Neural progenitor cell (in vitro differentiated cells): ENCODE measurements around the gene TPST1. TPM values are rescaled to one million over a fixed set of nuclear protein-coding genes. Genes with fewer than 3 reads are reported as not detected.
"Not testable (repeated sequence)": the region's sequence is repeated elsewhere in the genome, so short reads cannot be mapped to it uniquely, and the experiment has no call there.

Experiments used
- DNase-seq: peaks from one replicate; pipeline ENCODE4 v3.0.0-alpha.2; 2016; ENCODE audit warnings: low spot score
- H2AFZ ChIP-seq: fragments of 200-600 bp; sonication (generic); replicated peaks from 2 replicates; pipeline ENCODE4 v1.6.1; 2016; ENCODE audit warnings: antibody characterized with exemption
- H3F3A ChIP-seq: fragments of 200-600 bp; sonication (generic); 2 replicates; pipeline ENCODE4 v1.6.1; 2016; ENCODE audit warnings: antibody characterized with exemption, low read depth
- H3K27ac ChIP-seq: fragments of 200-600 bp; sonication (generic); 2 replicates; pipeline ENCODE4 v1.5.1; 2016; ENCODE audit warnings: mild to moderate bottlenecking
- H3K27me3 ChIP-seq: fragments of 200-600 bp; sonication (generic); 2 replicates; pipeline ENCODE4 v1.6.1; 2016; ENCODE audit warnings: mild to moderate bottlenecking, moderate library complexity
- H3K36me3 ChIP-seq: fragments of 200-600 bp; sonication (generic); 2 replicates; pipeline ENCODE4 v1.5.1; 2016
- H3K4me1 ChIP-seq: fragments of 200-600 bp; sonication (generic); 2 replicates; pipeline ENCODE4 v1.6.1; 2016; ENCODE audit warnings: mixed run types
- H3K4me2 ChIP-seq: fragments of 200-600 bp; sonication (generic); 2 replicates; pipeline ENCODE4 v1.6.1; 2016
- H3K4me3 ChIP-seq: fragments of 200-600 bp; sonication (generic); 2 replicates; pipeline ENCODE4 v1.5.1; 2016
- H3K79me2 ChIP-seq: fragments of 200-600 bp; sonication (generic); 2 replicates; pipeline ENCODE4 v1.6.1; 2016; ENCODE audit warnings: low read depth
- H3K9ac ChIP-seq: fragments of 200-600 bp; sonication (generic); 2 replicates; pipeline ENCODE4 v1.6.1; 2016
- H3K9me3 ChIP-seq: fragments of 200-600 bp; sonication (generic); 2 replicates; pipeline ENCODE4 v1.5.1; 2016; ENCODE audit warnings: low read depth
- H4K20me1 ChIP-seq: fragments of 200-600 bp; sonication (generic); 2 replicates; pipeline ENCODE4 v1.6.1; 2016; ENCODE audit warnings: low read depth
- H3K27ac Mint-ChIP-seq: 3 replicates; pipeline ENCODE4 v1.8.0; 2021; ENCODE audit warnings: mixed read lengths
- H3K27me3 Mint-ChIP-seq: 2 replicates; pipeline ENCODE4 v1.8.0; 2022; ENCODE audit warnings: low read depth, mild to moderate bottlenecking, inconsistent platforms, moderate library complexity, mixed read lengths; ENCODE audit not compliant: insufficient read depth
- H3K36me3 Mint-ChIP-seq: 3 replicates; pipeline ENCODE4 v1.8.0; 2021; ENCODE audit warnings: mixed read lengths
- H3K4me1 Mint-ChIP-seq: 3 replicates; pipeline ENCODE4 v1.8.0; 2021; ENCODE audit warnings: mixed read lengths
- H3K4me3 Mint-ChIP-seq: 3 replicates; pipeline ENCODE4 v1.8.0; 2021; ENCODE audit warnings: mild to moderate bottlenecking, moderate library complexity, mixed read lengths
- H3K9me3 Mint-ChIP-seq: 3 replicates; pipeline ENCODE4 v1.8.0; 2020; ENCODE audit warnings: mixed read lengths
- EZH2 ChIP-seq: fragments of 200-600 bp; sonication (generic); IDR thresholded peaks from 2 replicates; pipeline ENCODE4 v1.6.1; 2017; ENCODE audit warnings: antibody characterized with exemption, mild to moderate bottlenecking, moderate library complexity
- EZH2phosphoT487 ChIP-seq: fragments of 200-600 bp; sonication (generic); IDR thresholded peaks from 2 replicates; pipeline ENCODE4 v1.6.1; 2017; ENCODE audit warnings: antibody characterized with exemption
- total RNA-seq: library from RNA; depleted of rRNA; stranded (reverse); fragments of >200 nt; gene quantifications from 2 replicates; pipeline ENCODE4 v1.2.3, GENCODE V29; 2015; ENCODE audit warnings: low replicate concordance
- TF ChIP-seq, protein P1 (sequence below): fragments of 200-600 bp; sonication (generic); IDR thresholded peaks from 2 replicates; pipeline ENCODE4 v1.5.1; 2017; ENCODE audit warnings: antibody characterized with exemption, mild to moderate bottlenecking

Gene TPST1
- total RNA-seq, 1 donor from 2014 or later, result 24.9 TPM

DNA sequence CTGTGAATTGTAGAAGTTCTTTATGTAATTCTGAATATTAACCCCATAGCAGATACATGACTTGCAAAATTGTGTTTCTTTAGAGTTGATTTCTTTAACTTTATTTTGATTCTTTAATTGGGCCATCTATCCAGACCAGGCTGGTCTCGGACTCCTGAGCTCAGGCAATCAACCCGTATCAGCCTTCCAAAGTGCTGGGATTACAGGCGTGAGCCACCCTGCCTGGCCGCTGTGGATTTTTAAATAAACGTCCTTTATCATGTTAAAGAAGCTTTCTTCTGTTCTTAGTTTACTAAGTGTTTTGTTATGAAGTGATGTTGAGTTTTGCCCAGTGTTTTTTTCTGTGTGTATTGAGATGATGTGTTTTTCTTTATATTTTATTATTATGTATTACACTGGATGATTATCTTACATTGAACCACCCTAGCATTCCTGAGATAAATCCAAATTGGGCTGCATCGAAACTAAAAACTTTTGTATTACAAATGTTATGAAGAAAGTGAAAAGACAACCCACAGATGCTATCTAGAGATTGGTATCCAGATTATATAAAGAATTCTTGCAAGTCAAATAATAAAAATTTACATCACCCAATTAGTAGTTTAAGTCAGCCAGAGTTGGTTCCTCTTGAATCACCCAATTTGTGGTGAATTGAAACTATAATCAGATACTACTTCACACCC, 118.1 kb downstream of the TPST1 start:
- no peaks in the 10 kb centered on the region for H3K27me3 ChIP-seq
- H4K20me1 ChIP-seq, result no peaks in the 10 kb centered on the region
- Mint-ChIP-seq H3K27ac (no peak overlapping the region), H3K4me3 (no peak overlapping the region), H3K27me3 (no peaks in the 10 kb centered on the region), H3K4me1 (no peaks in the 10 kb centered on the region), H3K36me3 (peaks cover 2% of the 10 kb centered on the region), H3K9me3 (peaks cover 8% of the 10 kb centered on the region)
- no peak overlapping the region for H2AFZ ChIP-seq
- no peak overlapping the region for H3K27ac ChIP-seq
- peaks cover 4% of the 10 kb centered on the region for H3K9me3 ChIP-seq
- no peaks in the 10 kb centered on the region for H3K4me1 ChIP-seq
- TF ChIP-seq, protein P1, sequence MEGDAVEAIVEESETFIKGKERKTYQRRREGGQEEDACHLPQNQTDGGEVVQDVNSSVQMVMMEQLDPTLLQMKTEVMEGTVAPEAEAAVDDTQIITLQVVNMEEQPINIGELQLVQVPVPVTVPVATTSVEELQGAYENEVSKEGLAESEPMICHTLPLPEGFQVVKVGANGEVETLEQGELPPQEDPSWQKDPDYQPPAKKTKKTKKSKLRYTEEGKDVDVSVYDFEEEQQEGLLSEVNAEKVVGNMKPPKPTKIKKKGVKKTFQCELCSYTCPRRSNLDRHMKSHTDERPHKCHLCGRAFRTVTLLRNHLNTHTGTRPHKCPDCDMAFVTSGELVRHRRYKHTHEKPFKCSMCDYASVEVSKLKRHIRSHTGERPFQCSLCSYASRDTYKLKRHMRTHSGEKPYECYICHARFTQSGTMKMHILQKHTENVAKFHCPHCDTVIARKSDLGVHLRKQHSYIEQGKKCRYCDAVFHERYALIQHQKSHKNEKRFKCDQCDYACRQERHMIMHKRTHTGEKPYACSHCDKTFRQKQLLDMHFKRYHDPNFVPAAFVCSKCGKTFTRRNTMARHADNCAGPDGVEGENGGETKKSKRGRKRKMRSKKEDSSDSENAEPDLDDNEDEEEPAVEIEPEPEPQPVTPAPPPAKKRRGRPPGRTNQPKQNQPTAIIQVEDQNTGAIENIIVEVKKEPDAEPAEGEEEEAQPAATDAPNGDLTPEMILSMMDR, result no peak
- TF ChIP-seq EZH2phosphoT487 (no peak), EZH2 (no peak)
- no peaks in the 10 kb centered on the region for H3F3A ChIP-seq
- H3K4me2 ChIP-seq, result no peak overlapping the region
- H3K9ac ChIP-seq, result no peak overlapping the region
- H3K36me3 ChIP-seq, result no peaks in the 10 kb centered on the region
- no peak for DNase-seq
- no peak overlapping the region for H3K4me3 ChIP-seq
- H3K79me2 ChIP-seq, result peaks cover 4% of the 10 kb centered on the region

DNA sequence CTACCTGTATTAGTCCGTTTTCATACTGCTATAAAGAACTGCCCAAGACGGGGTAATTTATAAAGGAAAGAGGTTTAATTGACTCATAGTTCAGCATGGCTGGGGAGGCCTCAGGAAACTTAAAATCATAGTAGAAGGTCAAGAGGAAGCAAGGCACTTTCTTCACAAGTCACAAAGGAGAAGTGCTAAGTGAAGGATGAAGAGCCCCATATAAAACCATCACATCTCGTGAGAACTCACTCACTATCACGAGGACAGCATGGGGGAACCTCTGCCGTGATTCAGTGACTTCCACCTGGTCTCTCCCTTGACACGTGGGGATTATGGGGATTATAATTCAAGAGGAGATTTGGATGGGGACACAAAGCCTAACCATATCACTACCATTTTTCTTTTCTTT, 119.9 kb downstream of the TPST1 start:
- H3K27ac Mint-ChIP-seq, result not testable (repeated sequence)

DNA sequence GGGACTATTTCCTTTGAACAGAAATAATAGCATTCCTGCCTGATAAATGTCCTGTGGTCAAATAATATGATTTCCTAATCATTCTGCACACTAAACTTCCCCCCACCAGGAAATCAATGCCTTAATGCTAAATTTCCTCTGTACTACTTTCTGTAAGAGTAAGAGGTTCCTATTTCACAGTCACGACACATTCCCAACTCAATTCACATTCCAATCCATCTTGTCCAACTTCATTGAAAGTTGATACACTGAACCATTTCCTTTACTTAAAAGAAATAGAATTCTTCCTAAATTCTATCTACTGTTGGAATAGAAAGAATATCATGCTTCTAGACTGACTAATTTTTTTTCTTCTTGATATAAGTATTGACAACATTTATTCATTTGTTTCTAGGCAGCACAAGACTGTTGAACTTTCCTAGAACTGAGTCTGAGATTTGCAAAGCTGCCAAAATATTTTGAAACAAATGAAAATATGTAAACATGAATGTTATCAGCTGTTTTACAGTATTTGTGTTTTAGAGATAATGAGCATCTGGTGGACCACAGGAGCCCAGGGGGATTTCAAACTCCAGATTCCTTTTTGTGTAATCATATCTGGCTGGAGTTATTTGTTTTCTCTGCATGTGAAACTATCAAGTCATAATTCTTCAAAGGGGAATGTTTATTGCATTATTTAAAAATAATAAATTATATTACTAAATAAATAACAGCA, 121.5 kb downstream of the TPST1 start:
- peaks cover 4% of the 10 kb centered on the region for H3K79me2 ChIP-seq
- H3K27me3 ChIP-seq, result no peaks in the 10 kb centered on the region
- no peak for DNase-seq
- TF ChIP-seq, protein P1, result no peak
- TF ChIP-seq EZH2, result no peak
- TF ChIP-seq EZH2phosphoT487, result no peak
- no peaks in the 10 kb centered on the region for H3K9me3 ChIP-seq
- H3K27ac Mint-ChIP-seq, result no peak overlapping the region
- no peak overlapping the region for H3K4me2 ChIP-seq
- H3K4me3 ChIP-seq, result no peak overlapping the region
- no peaks in the 10 kb centered on the region for H3K4me1 Mint-ChIP-seq
- H4K20me1 ChIP-seq, result no peaks in the 10 kb centered on the region
- H2AFZ ChIP-seq, result no peak overlapping the region
- H3K9me3 Mint-ChIP-seq, result peaks cover 2% of the 10 kb centered on the region
- H3K36me3 ChIP-seq, result no peaks in the 10 kb centered on the region
- peaks cover 2% of the 10 kb centered on the region for H3K36me3 Mint-ChIP-seq
- no peak overlapping the region for H3K4me3 Mint-ChIP-seq
- no peaks in the 10 kb centered on the region for H3K4me1 ChIP-seq
- no peaks in the 10 kb centered on the region for H3F3A ChIP-seq
- no peaks in the 10 kb centered on the region for H3K27me3 Mint-ChIP-seq
- H3K9ac ChIP-seq, result no peak overlapping the region
- H3K27ac ChIP-seq, result no peak overlapping the region

More for the DNA sequence above, 119.9 kb downstream of the TPST1 start:
- H3K79me2 ChIP-seq, H3F3A ChIP-seq, H3K27ac ChIP-seq, H3K9ac ChIP-seq, H3K4me2 ChIP-seq, H3K27me3 Mint-ChIP-seq, H3K36me3 Mint-ChIP-seq, H3K4me1 Mint-ChIP-seq, H3K27me3 ChIP-seq, H3K36me3 ChIP-seq, H3K4me3 Mint-ChIP-seq, DNase-seq, H3K9me3 Mint-ChIP-seq, H3K4me1 ChIP-seq, H4K20me1 ChIP-seq, H3K4me3 ChIP-seq, H2AFZ ChIP-seq, H3K9me3 ChIP-seq: not testable (repeated sequence)

DNA sequence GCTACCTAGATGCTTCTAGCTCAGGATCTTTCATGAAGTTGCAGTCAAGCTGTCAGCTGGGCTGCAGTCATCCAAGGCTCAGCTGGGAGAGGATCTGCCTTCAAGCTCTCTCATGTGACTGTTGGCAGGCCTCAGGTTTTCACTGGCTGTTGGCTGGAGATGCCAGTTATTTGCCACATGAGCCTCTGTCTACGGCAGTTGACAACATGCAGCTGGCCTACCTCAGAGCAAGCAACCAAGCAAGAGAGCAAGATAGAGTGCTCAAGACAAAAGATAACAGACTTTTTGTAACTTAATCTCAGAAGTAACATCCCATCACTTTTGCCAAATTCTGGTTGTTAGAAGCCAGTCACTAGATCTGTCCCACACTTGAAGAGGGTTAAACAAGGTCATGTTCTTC, 125.8 kb downstream of the TPST1 start:
- TF ChIP-seq EZH2phosphoT487 (no peak), EZH2 (no peak)
- TF ChIP-seq, protein P1, result no peak
- no peak overlapping the region for H3K4me3 Mint-ChIP-seq
- H3K27ac Mint-ChIP-seq, result peak overlapping the region; percentile 81
- no peak overlapping the region for H3K4me2 ChIP-seq
- H3K9me3 Mint-ChIP-seq, result peaks cover 5% of the 10 kb centered on the region
- no peak for DNase-seq
- no peak overlapping the region for H3K4me3 ChIP-seq
- no peaks in the 10 kb centered on the region for H3K9me3 ChIP-seq
- H3K9ac ChIP-seq, result no peak overlapping the region
- H2AFZ ChIP-seq, result no peak overlapping the region
- H3K4me1 ChIP-seq, result no peaks in the 10 kb centered on the region
- H3K4me1 Mint-ChIP-seq, result no peaks in the 10 kb centered on the region
- H3K36me3 Mint-ChIP-seq, result peaks cover 4% of the 10 kb centered on the region
- no peaks in the 10 kb centered on the region for H3K27me3 ChIP-seq
- no peaks in the 10 kb centered on the region for H3K79me2 ChIP-seq
- no peaks in the 10 kb centered on the region for H3K36me3 ChIP-seq
- H3K27ac ChIP-seq, result no peak overlapping the region
- H3K27me3 Mint-ChIP-seq, result no peaks in the 10 kb centered on the region
- H4K20me1 ChIP-seq, result no peaks in the 10 kb centered on the region
- H3F3A ChIP-seq, result no peaks in the 10 kb centered on the region
